Body of pancreas (tissue), 4 donors: ENCODE data around the gene SIGLEC10. TPM values are rescaled to one million over a fixed set of nuclear protein-coding genes. Genes with fewer than 3 reads are reported as not detected.
A peak's percentile ranks its signal among the peaks of the same experiment; 100 is the strongest.
"Not testable (repeated sequence)": the region's sequence is repeated elsewhere in the genome, so short reads cannot be mapped to it uniquely, and the experiment has no call there.

ENCODE experiments used
- ATAC-seq: fragments of 150-250 bp; one replicate; pipeline ENCODE4 v1.9.1; 2016
- DNase-seq, 4 donors: peaks; one replicate each; pipeline ENCODE4 v3.0.0-alpha.2; 2019
- H3K27ac ChIP-seq, 4 donors: fragments of 200-600 bp; sonication (generic); 1 replicate in 3 of 4; 2 replicates in 1 of 4; pipeline versions ENCODE4 v1.5.1 to v1.6.1; 2016 to 2019; ENCODE audit warnings: mild to moderate bottlenecking in 1 of 4, mixed read lengths in 1 of 4, moderate library complexity in 1 of 4
- H3K27me3 ChIP-seq, 2 donors: fragments of 200-600 bp; sonication (generic); one replicate each; pipeline ENCODE4 v1.6.0; 2016; ENCODE audit warnings: mild to moderate bottlenecking in 1 of 2
- H3K36me3 ChIP-seq, 2 donors: fragments of 200-600 bp; sonication (generic); replicated peaks in 1 of 2; 2 replicates each; pipeline ENCODE4 v1.5.1; 2016; ENCODE audit warnings: low read depth in 2 of 2; ENCODE audit not compliant: insufficient read depth in 1 of 2
- H3K4me1 ChIP-seq: fragments of 200-600 bp; sonication (generic); one replicate; pipeline ENCODE4 v1.6.0; 2016
- H3K4me3 ChIP-seq, 2 donors: fragments of 200-600 bp; sonication (generic); 1 replicate in 1 of 2; 2 replicates in 1 of 2; pipeline ENCODE4 v1.5.1; 2016 to 2019
- H3K9me3 ChIP-seq, 3 donors: fragments of 200-600 bp; sonication (generic); 1 replicate in 2 of 3; 2 replicates in 1 of 3; pipeline ENCODE4 v1.5.1; 2016
- POLR2A ChIP-seq, 3 donors: fragments of 450-650 bp; IDR thresholded peaks; one replicate each; pipeline ENCODE4 v1.6.1; 2016; ENCODE audit warnings: antibody characterized with exemption in 3 of 3, mild to moderate bottlenecking in 2 of 3
- WGBS, 2 donors: methylation state at CpG; one replicate each; pipeline ENCODE4 v1.1.5; 2017; 5-methylcytosine and 5-hydroxymethylcytosine counted together
- intact Hi-C: fragments of 100-400 bp; cut with DNase I; formaldehyde crosslinking; loops from one replicate; pipeline ENCODE4 v1.15.1; 2023
- total RNA-seq, 2 donors: library from RNA; depleted of rRNA; stranded (reverse); fragments of >200 nt; gene quantifications; one replicate each; pipeline ENCODE4 v1.1.0, GENCODE V29; 2016
- TF ChIP-seq, protein P1 (sequence below), 7 experiments: fragments of 450-650 bp in 4 of 7; fragments of 200-600 bp in 3 of 7; sonication (generic) in 3 of 7; IDR thresholded peaks; one replicate each; pipeline ENCODE4 v1.5.1; 2016 to 2019; ENCODE audit warnings: antibody characterized with exemption in 7 of 7

SIGLEC10 gene
- total RNA-seq, 2 donors from 2014 or later: 2.0 to 3.9 TPM

- DNase-seq: no peak
Observed at GRCh38 chr19:51402117-51402516, 15.3 kb downstream of the SIGLEC10 start.

GRCh38 chr19:51399936-51400335 is 17.5 kb downstream of the SIGLEC10 start:
- H3K4me3 ChIP-seq, H3K4me1 ChIP-seq, ATAC-seq, H3K36me3 ChIP-seq, H3K27ac ChIP-seq, H3K27me3 ChIP-seq, DNase-seq: not testable (repeated sequence)
- WGBS, 2 donors: 72 to 74% methylated on average over 7 of the region's 7 CpGs
- intact Hi-C loops: loop anchor here (10.0 kb wide), 1 partner anchor 55 kb away; the partner anchor contains the start of gene VSIG10L
- H3K9me3 ChIP-seq: peaks cover 0 to 19% (median 0%) of the 10 kb centered on the region in 3 donors

More at GRCh38 chr19:51402117-51402516, 15.3 kb downstream of the SIGLEC10 start:
- 85 to 89% methylated on average over 9 of the region's 9 CpGs for WGBS, 2 donors
- H3K4me1 ChIP-seq: no peaks in the 10 kb centered on the region
- ATAC-seq: no peak
- intact Hi-C loops: no loop called here
- H3K27me3 ChIP-seq: no peaks in the 10 kb centered on the region
- peaks cover 0 to 19% (median 0%) of the 10 kb centered on the region in 3 donors for H3K9me3 ChIP-seq
- no peaks in the 10 kb centered on the region for H3K36me3 ChIP-seq
- H3K4me3 ChIP-seq: no peak overlapping the region
- no peak for TF ChIP-seq POLR2A (IDR thresholded peaks at IDR 0.05)
- H3K27ac ChIP-seq: no peak overlapping the region

DNA sequence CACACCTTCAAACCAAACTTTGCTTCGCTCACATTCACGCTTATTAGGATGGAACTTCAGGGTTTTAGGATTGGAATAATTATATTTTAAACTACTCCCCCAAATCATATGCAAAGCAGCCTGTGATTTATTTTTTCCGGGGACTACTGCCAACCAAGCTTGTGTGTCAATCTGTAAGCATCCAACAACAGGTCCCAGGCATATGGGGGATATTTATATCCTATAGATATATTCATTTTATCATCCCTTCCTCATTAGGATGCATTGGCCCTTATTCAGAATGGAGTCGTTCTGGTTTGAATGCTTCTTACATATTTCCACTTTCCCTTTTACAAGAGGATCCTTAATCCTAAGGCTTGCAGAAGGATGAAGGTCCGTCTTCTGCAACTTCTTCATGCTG is 18.2 kb downstream of the SIGLEC10 start:
- H3K4me3 ChIP-seq: no peak overlapping the region
- no peak for ATAC-seq
- H3K9me3 ChIP-seq: peaks cover 0 to 19% (median 0%) of the 10 kb centered on the region in 3 donors
- TF ChIP-seq, protein P1, sequence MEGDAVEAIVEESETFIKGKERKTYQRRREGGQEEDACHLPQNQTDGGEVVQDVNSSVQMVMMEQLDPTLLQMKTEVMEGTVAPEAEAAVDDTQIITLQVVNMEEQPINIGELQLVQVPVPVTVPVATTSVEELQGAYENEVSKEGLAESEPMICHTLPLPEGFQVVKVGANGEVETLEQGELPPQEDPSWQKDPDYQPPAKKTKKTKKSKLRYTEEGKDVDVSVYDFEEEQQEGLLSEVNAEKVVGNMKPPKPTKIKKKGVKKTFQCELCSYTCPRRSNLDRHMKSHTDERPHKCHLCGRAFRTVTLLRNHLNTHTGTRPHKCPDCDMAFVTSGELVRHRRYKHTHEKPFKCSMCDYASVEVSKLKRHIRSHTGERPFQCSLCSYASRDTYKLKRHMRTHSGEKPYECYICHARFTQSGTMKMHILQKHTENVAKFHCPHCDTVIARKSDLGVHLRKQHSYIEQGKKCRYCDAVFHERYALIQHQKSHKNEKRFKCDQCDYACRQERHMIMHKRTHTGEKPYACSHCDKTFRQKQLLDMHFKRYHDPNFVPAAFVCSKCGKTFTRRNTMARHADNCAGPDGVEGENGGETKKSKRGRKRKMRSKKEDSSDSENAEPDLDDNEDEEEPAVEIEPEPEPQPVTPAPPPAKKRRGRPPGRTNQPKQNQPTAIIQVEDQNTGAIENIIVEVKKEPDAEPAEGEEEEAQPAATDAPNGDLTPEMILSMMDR (IDR thresholded peaks at IDR 0.05): no peak
- no peak for TF ChIP-seq POLR2A (IDR thresholded peaks at IDR 0.05)
- WGBS, 2 donors: 72 to 83% methylated on average over 5 of the region's 5 CpGs
- no peak overlapping the region for H3K27ac ChIP-seq
- DNase-seq: no peak
- no peaks in the 10 kb centered on the region for H3K27me3 ChIP-seq
- intact Hi-C loops: loop anchor here (10.0 kb wide), 1 partner anchor 54 kb away; the partner anchor contains the start of gene VSIG10L
- H3K36me3 ChIP-seq: no peaks in the 10 kb centered on the region
- peaks cover 6% of the 10 kb centered on the region for H3K4me1 ChIP-seq

DNA sequence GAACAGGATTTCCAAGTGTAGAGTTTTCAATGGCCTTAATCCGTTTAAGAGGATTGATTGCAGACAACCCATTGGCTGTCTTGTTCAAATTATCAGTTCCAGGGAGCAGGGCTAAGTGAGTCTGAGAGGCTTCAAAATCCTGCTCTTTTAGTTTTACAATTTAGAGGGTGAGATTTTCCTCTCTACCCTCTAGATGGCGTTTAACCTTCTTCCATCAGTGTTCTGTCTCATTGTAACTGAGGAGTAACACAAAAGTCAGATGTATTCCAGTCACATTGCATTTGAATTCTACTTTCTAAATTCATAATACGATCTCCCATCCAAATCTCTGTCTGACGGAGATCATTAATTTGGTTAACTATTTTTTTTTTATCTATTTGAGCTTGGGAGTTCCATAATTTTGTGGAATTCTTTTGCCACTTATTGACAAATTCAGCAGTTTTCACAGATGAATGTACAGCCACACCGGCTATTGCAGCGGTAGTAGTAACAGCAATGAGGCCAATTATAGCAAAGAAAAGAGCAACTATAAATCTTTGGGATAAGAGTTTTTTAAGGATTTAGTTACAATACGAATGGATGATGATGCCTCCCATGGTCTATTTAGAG is 19.2 kb downstream of the SIGLEC10 start:
- no peak for ATAC-seq
- Histone ChIP-seq H3K27ac (no peak overlapping the region), H3K9me3 (peaks cover 0 to 15% (median 0%) of the 10 kb centered on the region in 3 donors), H3K36me3 (no peaks in the 10 kb centered on the region), H3K4me3 (no peak overlapping the region), H3K27me3 (no peaks in the 10 kb centered on the region), H3K4me1 (peaks cover 10% of the 10 kb centered on the region)
- DNase-seq: no peak
- intact Hi-C loops: loop anchor here (10.0 kb wide), 1 partner anchor 53 kb away; the partner anchor contains the start of gene VSIG10L
- 37 to 41% methylated on average over 7 of the region's 7 CpGs for WGBS, 2 donors
- TF ChIP-seq, protein P1 (IDR thresholded peaks at IDR 0.05): peak in 6 of 7 experiments; percentile 17 to 46 (median 36)
- no peak for TF ChIP-seq POLR2A (IDR thresholded peaks at IDR 0.05)

DNA sequence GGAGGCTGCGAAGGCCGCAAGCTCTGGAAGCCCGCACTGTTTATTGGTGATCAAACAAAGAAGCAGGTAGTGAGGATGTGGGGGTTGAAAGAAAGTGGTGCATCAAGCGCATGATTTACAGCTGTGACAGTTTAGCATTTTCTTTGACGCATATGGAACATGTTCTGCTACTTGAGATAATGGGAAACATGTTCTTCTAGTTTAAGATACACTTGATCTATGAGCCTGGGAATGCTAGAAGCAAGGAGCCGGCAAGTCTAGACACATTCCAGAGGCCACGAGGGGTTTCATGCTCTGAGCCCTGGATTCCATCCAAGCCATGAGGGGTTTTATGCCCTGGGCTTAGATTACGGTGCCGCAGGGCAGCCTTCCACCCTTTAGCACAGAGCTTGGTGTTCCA is 20.0 kb downstream of the SIGLEC10 start:
- 73 to 74% methylated on average over 9 of the region's 9 CpGs for WGBS, 2 donors

GRCh38 chr19:51396175-51396574 is 21.3 kb downstream of the SIGLEC10 start:
- peaks cover 10% of the 10 kb centered on the region for H3K4me1 ChIP-seq
- no peaks in the 10 kb centered on the region for H3K9me3 ChIP-seq
- TF ChIP-seq, protein P1 (IDR thresholded peaks at IDR 0.05): no peak
- no peak for TF ChIP-seq POLR2A (IDR thresholded peaks at IDR 0.05)

More for the DNA sequence above, 20.0 kb downstream of the SIGLEC10 start:
- intact Hi-C loops: loop anchor here (10.0 kb wide), 1 partner anchor 53 kb away; the partner anchor contains the start of gene VSIG10L
- ATAC-seq, H3K27me3 ChIP-seq, H3K9me3 ChIP-seq, H3K4me1 ChIP-seq, H3K4me3 ChIP-seq, H3K36me3 ChIP-seq, DNase-seq, H3K27ac ChIP-seq: not testable (repeated sequence)

More at GRCh38 chr19:51396175-51396574, 21.3 kb downstream of the SIGLEC10 start:
- H3K4me3 ChIP-seq: no peak overlapping the region
- DNase-seq: no peak
- H3K27ac ChIP-seq: no peak overlapping the region
- no peaks in the 10 kb centered on the region for H3K27me3 ChIP-seq
- 97 to 100% methylated on average over 2 of the region's 2 CpGs for WGBS, 2 donors
- intact Hi-C loops: loop anchor here (10.0 kb wide), 1 partner anchor 51 kb away; the partner anchor contains the start of gene VSIG10L
- H3K36me3 ChIP-seq: no peaks in the 10 kb centered on the region
- no peak for ATAC-seq
